PC-3 (cell line): ENCODE data around the gene DENND6A.

ENCODE experiments used
- EZH2 ChIP-seq: fragments of 300-600 bp; sonication (generic); IDR thresholded peaks from one replicate; pipeline ENCODE4 v1.6.1; 2017; ENCODE audit warnings: antibody characterized with exemption, mild to moderate bottlenecking, low read length; ENCODE audit not compliant: unreplicated experiment
- EZH2phosphoT487 ChIP-seq: fragments of 300-600 bp; sonication (generic); IDR thresholded peaks from 2 replicates; pipeline ENCODE4 v1.6.1; 2018; ENCODE audit warnings: mild to moderate bottlenecking, antibody characterized with exemption, low read length, borderline replicate concordance
- TF ChIP-seq, protein P1 (sequence below): fragments of 300-600 bp; sonication (generic); conservative IDR thresholded peaks from 2 replicates; pipeline ENCODE4 v1.5.1; 2017; ENCODE audit warnings: antibody characterized with exemption, low read depth, mild to moderate bottlenecking, low read length

DNA sequence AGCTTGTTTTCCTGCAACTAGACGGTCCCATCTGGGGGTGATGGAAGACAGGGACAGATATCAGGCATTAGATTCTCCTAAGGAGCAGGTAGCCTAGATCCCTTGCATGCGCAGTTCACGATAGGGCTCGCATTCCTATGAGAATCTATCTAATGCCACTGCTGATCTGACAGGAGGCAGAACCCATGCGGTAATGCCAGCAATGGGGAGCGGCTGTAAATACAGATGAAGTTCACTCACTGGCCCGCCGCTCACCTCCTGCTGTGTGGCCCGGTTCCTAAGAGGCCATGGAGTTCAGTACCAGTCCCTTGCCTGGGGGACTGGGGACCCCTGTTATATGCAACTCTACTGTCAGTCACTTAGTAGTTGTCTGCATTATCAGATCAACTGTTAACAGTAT, 7.9 kb upstream of the DENND6A start:
- TF ChIP-seq EZH2: no peak
- TF ChIP-seq, protein P1, sequence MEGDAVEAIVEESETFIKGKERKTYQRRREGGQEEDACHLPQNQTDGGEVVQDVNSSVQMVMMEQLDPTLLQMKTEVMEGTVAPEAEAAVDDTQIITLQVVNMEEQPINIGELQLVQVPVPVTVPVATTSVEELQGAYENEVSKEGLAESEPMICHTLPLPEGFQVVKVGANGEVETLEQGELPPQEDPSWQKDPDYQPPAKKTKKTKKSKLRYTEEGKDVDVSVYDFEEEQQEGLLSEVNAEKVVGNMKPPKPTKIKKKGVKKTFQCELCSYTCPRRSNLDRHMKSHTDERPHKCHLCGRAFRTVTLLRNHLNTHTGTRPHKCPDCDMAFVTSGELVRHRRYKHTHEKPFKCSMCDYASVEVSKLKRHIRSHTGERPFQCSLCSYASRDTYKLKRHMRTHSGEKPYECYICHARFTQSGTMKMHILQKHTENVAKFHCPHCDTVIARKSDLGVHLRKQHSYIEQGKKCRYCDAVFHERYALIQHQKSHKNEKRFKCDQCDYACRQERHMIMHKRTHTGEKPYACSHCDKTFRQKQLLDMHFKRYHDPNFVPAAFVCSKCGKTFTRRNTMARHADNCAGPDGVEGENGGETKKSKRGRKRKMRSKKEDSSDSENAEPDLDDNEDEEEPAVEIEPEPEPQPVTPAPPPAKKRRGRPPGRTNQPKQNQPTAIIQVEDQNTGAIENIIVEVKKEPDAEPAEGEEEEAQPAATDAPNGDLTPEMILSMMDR: no peak
- TF ChIP-seq EZH2phosphoT487: no peak
